ENCODE results near the gene PEF1. TPM values are rescaled to one million over a fixed set of nuclear protein-coding genes. Genes with fewer than 3 reads are reported as not detected.

Gene PEF1
- total RNA-seq, 2 experiments from 2014 or later: 56.1 to 67.7 TPM

- no peak overlapping the region for H3K27ac ChIP-seq (ENCODE audit: low read depth, low read length, poor library complexity, severe bottlenecking)
- no peaks in the 10 kb centered on the region for H3K79me2 ChIP-seq (ENCODE audit: insufficient read depth, low read depth, low read length)
- TF ChIP-seq EZH2phosphoT487 (IDR thresholded peaks at IDR 0.05; ENCODE audit: borderline replicate concordance, low read depth, low read length): no peak
- TF ChIP-seq, protein P1, sequence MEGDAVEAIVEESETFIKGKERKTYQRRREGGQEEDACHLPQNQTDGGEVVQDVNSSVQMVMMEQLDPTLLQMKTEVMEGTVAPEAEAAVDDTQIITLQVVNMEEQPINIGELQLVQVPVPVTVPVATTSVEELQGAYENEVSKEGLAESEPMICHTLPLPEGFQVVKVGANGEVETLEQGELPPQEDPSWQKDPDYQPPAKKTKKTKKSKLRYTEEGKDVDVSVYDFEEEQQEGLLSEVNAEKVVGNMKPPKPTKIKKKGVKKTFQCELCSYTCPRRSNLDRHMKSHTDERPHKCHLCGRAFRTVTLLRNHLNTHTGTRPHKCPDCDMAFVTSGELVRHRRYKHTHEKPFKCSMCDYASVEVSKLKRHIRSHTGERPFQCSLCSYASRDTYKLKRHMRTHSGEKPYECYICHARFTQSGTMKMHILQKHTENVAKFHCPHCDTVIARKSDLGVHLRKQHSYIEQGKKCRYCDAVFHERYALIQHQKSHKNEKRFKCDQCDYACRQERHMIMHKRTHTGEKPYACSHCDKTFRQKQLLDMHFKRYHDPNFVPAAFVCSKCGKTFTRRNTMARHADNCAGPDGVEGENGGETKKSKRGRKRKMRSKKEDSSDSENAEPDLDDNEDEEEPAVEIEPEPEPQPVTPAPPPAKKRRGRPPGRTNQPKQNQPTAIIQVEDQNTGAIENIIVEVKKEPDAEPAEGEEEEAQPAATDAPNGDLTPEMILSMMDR (conservative IDR thresholded peaks at IDR 0.05; ENCODE audit: low read length): no peak
- no peaks in the 10 kb centered on the region for H4K20me1 ChIP-seq (ENCODE audit: insufficient read depth, low read length)
- BruUV-seq (replicated peaks): no TSS peak
- H2AFZ ChIP-seq (ENCODE audit: low read length): no peak overlapping the region
- no peaks in the 10 kb centered on the region for H3K9me3 ChIP-seq (ENCODE audit: low read length)
- H3K4me2 ChIP-seq (ENCODE audit: low read length): no peak overlapping the region
- no peaks in the 10 kb centered on the region for H3K36me3 ChIP-seq (ENCODE audit: insufficient read depth, low read length)
- no peak overlapping the region for H3K4me3 ChIP-seq (ENCODE audit: low read depth, low read length, poor library complexity, severe bottlenecking)
- intact Hi-C loops (cut with micrococcal nuclease; ENCODE audit: unreplicated experiment): no loop called here
- H3K4me1 ChIP-seq (ENCODE audit: insufficient read depth, low read length, poor library complexity, severe bottlenecking): no peaks in the 10 kb centered on the region
- H3K9me2 ChIP-seq (ENCODE audit: insufficient read depth, low read length): no peaks in the 10 kb centered on the region
- POLR2A ChIA-PET: no interaction called here
- CTCF ChIA-PET (ENCODE audit: unreplicated experiment): no interaction called here
- no peak for DNase-seq (ENCODE audit: low spot score)
Observed at GRCh38 chr1:31614414-31615005, 30.2 kb downstream of the PEF1 start.

DNA sequence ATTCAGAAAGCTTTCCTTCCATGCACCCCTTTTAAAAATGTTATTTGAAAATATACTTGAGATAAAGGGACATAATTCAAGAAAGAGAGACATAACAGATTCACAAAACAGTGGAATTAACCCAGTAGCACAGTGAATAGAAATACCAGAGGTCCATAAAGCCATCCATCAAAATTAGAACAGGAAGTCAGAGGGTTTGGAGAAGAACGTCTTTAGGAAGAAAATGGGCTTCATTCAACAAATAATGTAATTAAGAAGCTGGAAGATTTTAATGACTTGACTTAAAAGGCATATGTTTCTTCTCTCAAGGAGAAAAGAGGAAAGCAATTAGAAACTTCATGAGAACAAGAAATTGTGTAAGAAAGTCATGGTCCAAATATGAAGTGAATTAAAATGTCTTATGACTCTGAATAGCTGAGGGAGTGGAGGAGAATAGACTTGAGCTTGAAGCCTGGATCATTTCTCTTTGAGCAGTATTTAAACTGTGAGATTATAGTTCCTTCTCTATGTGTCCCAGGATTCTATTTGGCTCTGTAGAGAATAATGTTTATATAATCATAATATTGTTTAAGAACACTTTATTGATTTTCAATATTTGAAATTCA is 35.1 kb downstream of the PEF1 start:
- ChIA-PET CTCF (ENCODE audit: unreplicated experiment) (no interaction called here), POLR2A (no interaction called here)
- H2AFZ ChIP-seq (ENCODE audit: low read length): no peak overlapping the region
- no peaks in the 10 kb centered on the region for H3K9me3 ChIP-seq (ENCODE audit: low read length)
- peaks cover 10% of the 10 kb centered on the region for H3K4me1 ChIP-seq (ENCODE audit: insufficient read depth, low read length, poor library complexity, severe bottlenecking)
- no peak for DNase-seq (ENCODE audit: low spot score)
- no peaks in the 10 kb centered on the region for H4K20me1 ChIP-seq (ENCODE audit: insufficient read depth, low read length)
- no peaks in the 10 kb centered on the region for H3K9me2 ChIP-seq (ENCODE audit: insufficient read depth, low read length)
- H3K4me2 ChIP-seq (ENCODE audit: low read length): no peak overlapping the region
- H3K36me3 ChIP-seq (ENCODE audit: insufficient read depth, low read length): no peaks in the 10 kb centered on the region
- BruUV-seq (replicated peaks): no TSS peak
- H3K27ac ChIP-seq (ENCODE audit: low read depth, low read length, poor library complexity, severe bottlenecking): no peak overlapping the region
- no peak overlapping the region for H3K4me3 ChIP-seq (ENCODE audit: low read depth, low read length, poor library complexity, severe bottlenecking)
- intact Hi-C loops (cut with micrococcal nuclease; ENCODE audit: unreplicated experiment): no loop called here
- TF ChIP-seq, protein P1 (conservative IDR thresholded peaks at IDR 0.05; ENCODE audit: low read length): no peak
- no peaks in the 10 kb centered on the region for H3K79me2 ChIP-seq (ENCODE audit: insufficient read depth, low read depth, low read length)

DNA sequence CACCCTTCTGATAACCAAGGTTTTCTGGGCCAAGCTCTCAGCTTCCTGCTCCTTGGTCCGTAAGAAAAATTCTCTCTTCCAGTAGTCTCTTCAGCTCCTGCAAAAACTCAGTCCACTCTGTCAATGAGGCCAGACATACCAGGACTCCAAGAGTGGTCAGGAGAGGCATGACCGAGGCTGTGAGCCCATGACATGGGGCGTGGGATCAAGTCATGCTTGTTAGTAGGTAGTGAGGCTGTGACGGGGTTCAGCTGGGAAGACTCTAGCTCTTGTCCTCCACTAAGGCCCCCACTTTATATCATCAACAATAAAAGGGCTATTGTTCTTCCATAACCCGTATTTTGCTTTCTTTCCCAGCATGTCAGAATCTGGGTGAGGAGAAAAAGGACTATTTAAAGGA is 37.3 kb downstream of the PEF1 start:
- ChIA-PET CTCF (ENCODE audit: unreplicated experiment) (no interaction called here), POLR2A (interaction anchor here (0.6 kb wide), 1 partner anchor 133 kb away, joined by 4 read pairs; no protein-coding TSS in a partner anchor)

More for the DNA sequence above, 37.3 kb downstream of the PEF1 start:
- no peaks in the 10 kb centered on the region for H3K9me2 ChIP-seq (ENCODE audit: insufficient read depth, low read length)
- H2AFZ ChIP-seq (ENCODE audit: low read length): no peak overlapping the region
- no peak for TF ChIP-seq EZH2phosphoT487 (IDR thresholded peaks at IDR 0.05; ENCODE audit: borderline replicate concordance, low read depth, low read length)
- TF ChIP-seq, protein P1 (conservative IDR thresholded peaks at IDR 0.05; ENCODE audit: low read length): no peak
- H3K4me2 ChIP-seq (ENCODE audit: low read length): no peak overlapping the region
- no peak overlapping the region for H3K4me3 ChIP-seq (ENCODE audit: low read depth, low read length, poor library complexity, severe bottlenecking)
- peaks cover 10% of the 10 kb centered on the region for H3K4me1 ChIP-seq (ENCODE audit: insufficient read depth, low read length, poor library complexity, severe bottlenecking)
- H3K9me3 ChIP-seq (ENCODE audit: low read length): no peaks in the 10 kb centered on the region
- no TSS peak for BruUV-seq (replicated peaks)
- H3K27ac ChIP-seq (ENCODE audit: low read depth, low read length, poor library complexity, severe bottlenecking): no peak overlapping the region
- no peaks in the 10 kb centered on the region for H4K20me1 ChIP-seq (ENCODE audit: insufficient read depth, low read length)
- intact Hi-C loops (cut with micrococcal nuclease; ENCODE audit: unreplicated experiment): no loop called here
- no peaks in the 10 kb centered on the region for H3K36me3 ChIP-seq (ENCODE audit: insufficient read depth, low read length)
- DNase-seq (ENCODE audit: low spot score): no peak
- no peaks in the 10 kb centered on the region for H3K79me2 ChIP-seq (ENCODE audit: insufficient read depth, low read depth, low read length)

All from OCI-LY7 (cell line).